Measurements from ENCODE around the gene WNT9B. TPM values are rescaled to one million over a fixed set of nuclear protein-coding genes. Genes with fewer than 3 reads are reported as not detected.

WNT9B gene
- total RNA-seq, 1 donor from 2014 or later: not detected

DNA sequence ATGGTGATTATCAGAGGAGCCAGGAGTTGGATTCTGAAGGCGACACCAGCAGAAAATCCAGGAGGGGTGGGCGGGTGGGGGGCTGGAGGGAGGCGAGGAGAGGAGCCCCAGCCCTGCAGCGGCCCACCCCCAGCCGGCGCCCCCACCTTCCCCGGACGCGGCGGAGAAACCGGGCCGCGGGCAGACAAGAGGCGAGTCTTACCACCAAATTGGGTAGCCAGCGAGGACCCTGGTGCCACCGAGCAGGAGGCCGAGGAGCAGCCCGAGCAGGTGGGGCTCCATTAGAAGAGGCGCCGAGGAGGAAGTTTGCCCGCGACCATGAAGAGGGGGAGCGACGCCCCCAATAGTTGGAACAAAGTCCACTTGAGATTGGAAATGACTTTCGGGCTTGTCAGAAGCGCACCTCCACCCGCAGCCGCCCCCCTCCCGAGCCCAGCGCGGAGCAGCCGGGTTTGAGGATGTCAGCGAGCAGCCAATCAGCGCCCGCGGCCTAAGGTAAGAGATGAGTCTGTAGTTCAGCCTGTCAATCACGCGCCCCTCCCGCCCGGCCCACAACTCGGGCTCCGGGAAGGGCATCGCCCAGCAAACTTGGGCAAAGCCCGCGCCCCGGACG, 33.0 kb upstream of the WNT9B start, which contains the start of gene WNT3:
TSS of gene WNT3 (minus strand) at position 377 of the 613 bp plus-strand sequence. CDS start at position 282, 95 bp downstream.
- peak; percentile 83 for DNase-seq
- peaks cover 8% of the 10 kb centered on the region for H3K4me1 Mint-ChIP-seq
- no peak within 1 kb of the TSS for H3K27ac Mint-ChIP-seq
- H3K9me3 Mint-ChIP-seq: no peaks in the 10 kb centered on the region
- peak within 1 kb of the TSS; percentile 75 for H3K4me3 Mint-ChIP-seq
- no peaks in the 10 kb centered on the region for H3K36me3 Mint-ChIP-seq (ENCODE audit: low read depth)
- peaks cover 75% of the 10 kb centered on the region for H3K27me3 Mint-ChIP-seq
- intact Hi-C loops (cut with micrococcal nuclease): no loop called here

DNA sequence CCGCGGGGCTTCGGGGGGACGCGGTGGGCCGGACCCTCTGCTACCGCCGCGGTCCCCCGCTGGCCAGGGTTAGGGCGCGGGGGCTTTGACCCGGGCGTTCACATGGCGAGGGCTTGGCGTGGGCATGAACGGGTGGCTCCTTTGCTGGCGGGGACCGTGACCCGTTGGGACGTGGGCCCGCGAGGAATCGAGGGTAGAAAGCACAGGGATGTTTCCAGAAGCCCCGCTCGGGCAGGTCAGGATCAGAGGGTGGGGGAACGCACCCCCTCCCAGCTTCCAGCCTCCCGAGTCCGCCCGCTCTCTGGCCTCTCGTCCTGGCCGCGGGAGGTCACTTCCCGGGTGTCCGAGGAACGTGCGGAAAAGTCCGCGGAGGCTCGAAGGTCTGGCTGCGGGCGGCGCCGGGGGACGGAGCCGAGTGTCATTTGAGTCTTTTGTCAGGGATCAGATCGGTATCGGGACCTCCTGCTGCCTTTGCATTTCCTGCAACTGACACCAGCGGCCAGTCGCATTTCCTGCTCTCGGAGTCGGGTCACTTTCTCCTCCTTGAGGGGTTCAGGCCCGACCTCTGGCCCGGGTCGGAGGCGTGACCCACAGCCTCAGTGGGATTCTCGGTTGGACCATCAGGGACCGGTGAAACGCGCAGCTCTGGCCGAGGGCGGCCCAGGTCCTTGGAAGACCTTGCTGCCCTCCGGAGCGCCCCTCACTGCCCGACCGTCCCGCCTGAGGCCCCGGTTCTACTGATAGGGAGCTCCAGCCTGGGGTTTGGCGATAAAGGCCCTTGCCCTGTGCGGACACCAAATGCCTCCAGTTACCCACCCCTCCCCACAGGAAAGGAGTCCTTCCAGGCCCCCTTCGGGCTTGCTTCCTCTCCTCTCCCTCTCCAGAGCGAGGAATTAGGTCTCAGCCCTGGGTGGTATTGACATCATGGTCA, 32.2 kb upstream of the WNT9B start:
- Mint-ChIP-seq H3K4me3 (peak overlapping the region; percentile 67), H3K27me3 (peaks cover 72% of the 10 kb centered on the region), H3K9me3 (no peaks in the 10 kb centered on the region), H3K36me3 (ENCODE audit: low read depth) (no peaks in the 10 kb centered on the region), H3K27ac (no peak overlapping the region), H3K4me1 (peaks cover 8% of the 10 kb centered on the region)
- DNase-seq: peak; percentile 73
- intact Hi-C loops (cut with micrococcal nuclease): no loop called here

DNA sequence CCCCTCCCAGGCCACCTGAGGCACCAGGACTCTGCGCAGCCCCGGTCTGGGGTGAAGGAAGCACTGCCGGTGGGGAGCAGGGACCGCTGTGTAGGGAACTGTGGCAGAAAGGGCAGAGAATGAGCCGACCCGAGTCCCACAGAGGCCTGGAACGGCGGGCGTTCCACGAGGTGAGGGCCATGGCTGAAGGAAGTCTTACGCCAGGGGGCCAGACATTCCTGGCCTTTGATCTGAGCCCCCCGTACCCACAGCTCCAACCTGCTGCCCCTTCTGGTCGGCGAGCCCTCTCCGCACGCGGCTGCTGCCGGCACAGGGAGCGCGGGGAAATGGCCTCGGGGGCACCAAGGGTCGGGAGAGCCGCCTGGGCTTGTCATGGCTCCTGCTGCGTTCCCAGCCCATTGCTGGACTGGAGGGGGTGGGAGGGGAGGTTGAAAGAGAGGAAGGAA, 31.5 kb upstream of the WNT9B start:
- Mint-ChIP-seq H3K4me1 (peaks cover 8% of the 10 kb centered on the region), H3K4me3 (peak overlapping the region; percentile 5), H3K27me3 (peaks cover 74% of the 10 kb centered on the region), H3K9me3 (no peaks in the 10 kb centered on the region), H3K27ac (no peak overlapping the region), H3K36me3 (ENCODE audit: low read depth) (no peaks in the 10 kb centered on the region)
- no peak for DNase-seq
- intact Hi-C loops (cut with micrococcal nuclease): no loop called here

DNA sequence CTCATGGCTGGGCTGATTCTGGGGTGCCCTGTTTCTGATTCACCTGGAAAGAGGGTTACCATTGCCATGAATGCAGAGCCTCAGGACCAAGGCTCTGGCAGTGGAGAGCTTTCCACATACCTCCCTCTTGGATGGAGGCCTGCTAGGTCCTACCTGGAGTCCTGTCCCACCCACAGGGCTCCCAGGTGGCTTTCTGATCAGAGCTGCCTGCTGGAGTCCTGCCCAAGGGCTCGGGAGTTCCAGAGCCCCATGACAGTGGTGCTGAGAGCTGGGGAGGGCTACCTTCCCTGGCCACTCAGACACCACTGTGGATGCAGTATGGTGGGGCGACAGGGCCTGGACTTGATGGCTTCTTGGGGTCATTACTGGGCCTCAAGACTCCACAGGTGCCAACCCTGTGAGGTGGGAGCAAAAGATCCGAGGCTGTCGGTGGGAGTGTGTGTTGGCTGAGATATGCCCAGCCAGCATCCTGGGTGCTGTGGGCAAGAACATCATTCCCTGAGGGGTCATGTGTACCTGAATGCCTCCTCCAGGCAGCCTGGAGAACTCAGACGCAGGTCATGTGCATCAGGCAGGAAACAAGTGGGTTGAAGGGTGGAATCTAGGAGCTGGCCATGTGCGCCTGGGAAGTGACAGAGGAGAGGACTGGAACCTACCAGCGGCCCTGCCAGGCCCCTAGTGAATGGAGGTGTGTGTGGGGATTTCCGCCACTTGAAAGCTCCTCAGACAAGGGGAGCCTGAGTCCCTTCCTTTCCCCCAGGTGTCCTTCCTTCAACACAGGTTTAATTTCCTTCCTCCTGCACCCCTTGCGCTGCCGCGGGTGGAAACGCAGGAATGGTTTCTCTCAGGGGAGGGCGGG, 30.6 kb upstream of the WNT9B start:
- no peak overlapping the region for H3K4me3 Mint-ChIP-seq
- peaks cover 8% of the 10 kb centered on the region for H3K4me1 Mint-ChIP-seq
- H3K27ac Mint-ChIP-seq: no peak overlapping the region
- H3K36me3 Mint-ChIP-seq (ENCODE audit: low read depth): no peaks in the 10 kb centered on the region
- intact Hi-C loops (cut with micrococcal nuclease): no loop called here
- DNase-seq: no peak
- no peaks in the 10 kb centered on the region for H3K9me3 Mint-ChIP-seq
- H3K27me3 Mint-ChIP-seq: peaks cover 67% of the 10 kb centered on the region

DNA sequence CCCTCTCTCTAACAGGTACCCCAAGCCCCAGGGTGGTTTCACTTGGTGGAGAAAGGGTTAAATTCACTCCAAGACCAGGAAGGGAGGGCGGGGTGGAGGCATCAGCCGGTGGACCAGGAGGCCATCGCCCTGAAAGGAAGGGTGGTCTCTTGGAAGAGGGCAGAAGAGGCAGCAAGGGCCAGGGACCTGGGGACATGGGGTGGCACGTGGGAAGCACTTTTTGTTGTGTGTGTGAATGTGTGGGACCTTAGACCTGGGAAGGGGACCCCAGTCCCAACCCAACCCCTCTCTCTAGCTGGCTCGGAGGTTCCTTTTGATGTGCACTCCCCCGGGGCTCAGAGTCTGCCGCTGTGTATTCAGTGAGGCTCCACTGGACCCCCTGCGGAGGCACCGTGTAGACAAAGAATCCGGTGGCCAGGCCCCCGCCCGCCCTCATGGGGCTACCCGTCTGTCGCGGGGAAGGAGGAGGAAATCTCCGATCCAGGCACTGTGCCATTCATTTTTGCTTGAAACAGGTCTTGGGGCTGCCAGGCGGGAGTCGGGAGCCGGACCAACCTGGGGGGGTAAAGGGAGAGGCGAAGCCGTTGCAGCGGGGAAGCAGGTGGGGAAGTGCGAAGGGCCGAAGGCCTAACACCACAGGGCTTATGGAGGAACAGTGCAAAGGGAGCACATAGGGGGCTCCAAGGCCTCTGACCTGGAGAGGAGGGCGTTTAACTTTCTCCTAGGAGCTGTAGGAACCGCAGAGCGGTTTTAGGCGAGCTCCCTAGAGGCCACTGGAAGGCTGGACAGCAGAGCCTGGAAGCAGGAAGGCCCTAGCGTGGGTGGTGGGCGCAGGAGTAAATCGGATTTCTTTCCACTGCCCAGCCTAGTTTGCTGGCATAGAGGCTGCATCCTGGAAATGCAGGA, 29.6 kb upstream of the WNT9B start:
- Mint-ChIP-seq H3K27ac (no peak overlapping the region), H3K4me1 (peaks cover 8% of the 10 kb centered on the region), H3K4me3 (no peak overlapping the region), H3K36me3 (ENCODE audit: low read depth) (no peaks in the 10 kb centered on the region), H3K27me3 (peaks cover 59% of the 10 kb centered on the region), H3K9me3 (no peaks in the 10 kb centered on the region)
- no peak for DNase-seq
- intact Hi-C loops (cut with micrococcal nuclease): no loop called here

DNA sequence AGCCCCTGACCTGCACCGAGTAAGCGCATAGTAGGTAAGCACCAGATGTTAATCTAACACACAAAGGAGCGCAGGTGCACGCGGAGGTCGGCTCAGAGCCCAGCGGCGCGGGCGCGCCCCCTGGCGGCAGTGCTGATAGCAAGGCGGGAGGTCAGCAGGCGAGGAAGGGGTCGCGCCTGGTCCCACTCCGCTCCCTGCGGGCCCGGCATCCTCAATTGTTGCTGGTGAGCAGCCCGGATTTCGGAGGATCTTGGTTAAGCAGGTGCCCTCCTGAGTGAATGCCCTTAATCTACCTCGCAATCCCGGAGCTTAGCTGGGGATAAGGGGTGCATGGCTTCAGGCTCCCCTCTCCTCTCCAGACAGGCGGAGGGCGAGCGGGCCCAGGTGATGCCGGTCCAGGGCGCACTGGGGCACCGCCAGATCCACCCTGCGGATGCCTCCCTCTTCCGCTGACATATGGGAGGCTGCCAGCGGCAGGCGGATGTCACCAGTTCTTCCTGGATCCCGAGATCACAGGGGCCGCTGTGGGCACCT, 28.9 kb upstream of the WNT9B start:
- peaks cover 57% of the 10 kb centered on the region for H3K27me3 Mint-ChIP-seq
- H3K36me3 Mint-ChIP-seq (ENCODE audit: low read depth): no peaks in the 10 kb centered on the region
- H3K9me3 Mint-ChIP-seq: no peaks in the 10 kb centered on the region
- peaks cover 5% of the 10 kb centered on the region for H3K4me1 Mint-ChIP-seq
- no peak overlapping the region for H3K27ac Mint-ChIP-seq
- peak; percentile 83 for DNase-seq
- no peak overlapping the region for H3K4me3 Mint-ChIP-seq
- intact Hi-C loops (cut with micrococcal nuclease): no loop called here

DNA sequence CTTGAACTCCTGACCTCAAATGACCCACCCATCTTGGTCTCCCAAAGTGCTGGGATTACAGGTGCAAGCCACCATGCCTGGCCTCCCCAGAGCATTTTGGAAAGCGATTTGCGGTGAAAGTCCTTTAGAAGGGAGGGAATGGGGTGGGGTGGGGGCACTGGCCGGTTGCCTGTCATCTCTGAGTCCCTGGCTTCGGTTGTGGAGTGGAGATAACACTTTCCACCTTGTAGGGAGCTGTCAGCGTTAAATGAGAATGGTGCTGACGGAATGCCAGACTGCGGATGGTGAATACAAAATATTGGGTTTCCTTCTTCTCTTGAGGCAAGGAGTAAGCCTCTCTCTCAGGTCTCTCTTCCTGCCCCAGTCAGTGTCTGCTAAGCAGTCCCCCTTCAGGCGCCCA, 27.7 kb upstream of the WNT9B start:
- H3K4me1 Mint-ChIP-seq: no peaks in the 10 kb centered on the region
- H3K27ac Mint-ChIP-seq: no peak overlapping the region
- H3K36me3 Mint-ChIP-seq (ENCODE audit: low read depth): no peaks in the 10 kb centered on the region
- no peaks in the 10 kb centered on the region for H3K9me3 Mint-ChIP-seq
- H3K27me3 Mint-ChIP-seq: peaks cover 50% of the 10 kb centered on the region
- intact Hi-C loops (cut with micrococcal nuclease): no loop called here
- DNase-seq: no peak
- no peak overlapping the region for H3K4me3 Mint-ChIP-seq

DNA sequence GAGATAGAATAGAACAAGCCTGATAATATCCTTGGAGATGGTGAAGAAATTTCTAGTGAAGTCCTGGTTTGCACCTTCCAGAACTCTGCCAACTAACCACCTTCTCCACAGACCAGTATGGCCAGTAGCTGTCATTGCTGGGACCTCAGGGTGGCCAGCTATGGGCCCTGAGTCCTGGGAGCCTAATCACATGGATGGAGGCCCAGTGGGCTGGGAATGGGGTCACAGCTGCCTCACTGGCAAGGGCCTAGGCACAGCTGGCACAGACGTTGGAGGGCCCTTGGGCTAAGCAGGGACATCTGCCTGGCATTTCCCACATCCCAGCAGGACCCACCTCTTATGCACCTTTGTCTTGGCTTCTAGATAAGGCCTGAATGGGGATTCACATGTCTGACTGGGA, 25.3 kb upstream of the WNT9B start:
- Mint-ChIP-seq H3K9me3 (no peaks in the 10 kb centered on the region), H3K4me1 (no peaks in the 10 kb centered on the region), H3K27me3 (peaks cover 37% of the 10 kb centered on the region), H3K36me3 (ENCODE audit: low read depth) (no peaks in the 10 kb centered on the region), H3K4me3 (no peak overlapping the region), H3K27ac (no peak overlapping the region)
- no peak for DNase-seq
- intact Hi-C loops (cut with micrococcal nuclease): no loop called here

DNA sequence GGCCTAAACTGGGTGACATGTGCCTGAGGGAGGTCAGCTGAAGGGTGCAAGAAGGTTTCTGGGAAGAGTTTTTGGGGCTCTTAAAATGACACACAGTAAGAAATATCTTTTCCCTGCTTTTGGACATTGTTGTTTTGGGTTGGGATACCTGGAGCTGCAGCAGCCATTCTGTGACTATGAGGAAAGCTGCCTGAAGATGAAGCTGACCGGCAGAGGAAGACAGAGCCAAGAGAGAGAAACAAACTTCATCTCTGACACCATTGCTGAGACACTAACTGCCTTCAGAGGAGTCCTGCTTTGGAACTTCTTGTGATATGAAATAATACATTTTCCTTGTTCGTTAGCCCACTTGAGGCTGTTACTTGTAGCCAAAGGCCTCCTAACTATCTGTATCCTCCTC, 24.1 kb upstream of the WNT9B start:
- intact Hi-C loops (cut with micrococcal nuclease): no loop called here
- H3K4me1 Mint-ChIP-seq: no peaks in the 10 kb centered on the region
- H3K27ac Mint-ChIP-seq: no peak overlapping the region
- no peaks in the 10 kb centered on the region for H3K9me3 Mint-ChIP-seq
- DNase-seq: no peak
- peaks cover 28% of the 10 kb centered on the region for H3K27me3 Mint-ChIP-seq
- H3K36me3 Mint-ChIP-seq (ENCODE audit: low read depth): no peaks in the 10 kb centered on the region
- H3K4me3 Mint-ChIP-seq: no peak overlapping the region

DNA sequence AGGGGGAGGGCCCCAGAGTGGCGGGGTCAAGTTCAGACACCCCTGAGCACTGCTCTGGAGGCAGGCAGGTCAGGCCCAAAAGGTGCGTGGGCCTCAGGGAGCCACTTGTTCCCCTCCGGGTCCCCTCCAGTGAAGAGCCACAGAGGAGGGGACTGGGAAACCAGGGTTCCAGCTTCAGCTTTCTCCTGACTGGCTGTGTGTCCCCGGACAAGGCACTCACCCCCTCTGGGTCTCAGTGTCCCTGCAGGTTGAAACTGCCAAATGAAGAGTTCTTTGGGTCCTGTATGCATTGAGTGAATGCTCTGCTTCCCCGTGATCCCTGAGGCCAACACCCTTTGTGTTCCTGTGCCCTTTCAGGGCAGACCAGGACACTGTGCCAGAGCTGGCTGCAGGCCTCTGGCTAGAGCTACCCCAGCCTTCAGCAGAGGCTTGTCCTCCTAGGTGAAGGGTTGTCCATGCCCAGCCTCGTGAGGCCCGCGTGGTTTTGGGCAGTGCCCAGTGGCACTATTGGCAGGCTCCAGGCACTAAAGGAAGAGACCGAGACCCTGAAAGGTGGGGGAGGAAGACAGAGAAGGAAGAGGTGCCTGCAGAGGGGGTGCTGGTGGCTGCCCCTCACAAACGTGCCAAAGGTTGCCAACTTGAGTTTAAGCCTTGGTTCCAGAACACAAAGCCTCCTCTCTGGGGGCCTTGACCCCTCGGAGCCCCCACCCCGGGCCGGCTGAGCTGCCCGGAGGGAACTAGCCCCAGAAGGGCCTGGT, 19.6 kb upstream of the WNT9B start:
- no peak for DNase-seq
- Mint-ChIP-seq H3K27me3 (peaks cover 21% of the 10 kb centered on the region), H3K9me3 (no peaks in the 10 kb centered on the region), H3K4me1 (peaks cover 3% of the 10 kb centered on the region), H3K27ac (no peak overlapping the region), H3K36me3 (ENCODE audit: low read depth) (no peaks in the 10 kb centered on the region), H3K4me3 (no peak overlapping the region)
- intact Hi-C loops (cut with micrococcal nuclease): loop anchor here (10.0 kb wide), 1 partner anchor 67 kb away; no protein-coding TSS in a partner anchor

DNA sequence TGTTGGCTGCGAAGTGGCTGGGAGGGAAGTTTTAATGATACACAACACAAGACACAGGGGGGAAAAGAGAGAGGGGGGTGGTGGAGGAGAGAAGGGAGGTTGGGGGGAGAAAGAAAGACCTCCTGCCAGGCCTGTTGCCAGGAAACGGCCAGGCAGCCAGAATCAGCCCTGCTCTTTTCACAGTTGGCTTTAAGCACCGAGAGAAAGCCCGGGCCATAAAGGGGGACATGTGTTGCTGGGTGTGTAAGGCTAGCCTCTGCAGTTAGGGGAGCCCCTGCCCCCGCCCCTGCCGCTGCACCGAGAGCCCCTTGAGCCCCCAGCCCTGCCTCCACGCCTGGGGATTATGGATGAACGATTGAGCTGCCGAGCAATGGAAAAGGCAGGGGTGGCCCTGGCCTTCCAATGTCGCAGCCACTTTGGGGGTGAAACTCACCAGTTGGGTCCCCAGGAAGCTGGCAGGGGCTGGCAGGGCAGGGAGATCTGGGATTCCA, 19.0 kb upstream of the WNT9B start:
- H3K36me3 Mint-ChIP-seq (ENCODE audit: low read depth): no peaks in the 10 kb centered on the region
- H3K4me3 Mint-ChIP-seq: no peak overlapping the region
- H3K9me3 Mint-ChIP-seq: no peaks in the 10 kb centered on the region
- H3K27me3 Mint-ChIP-seq: peaks cover 16% of the 10 kb centered on the region
- DNase-seq: no peak
- intact Hi-C loops (cut with micrococcal nuclease): loop anchor here (10.0 kb wide), 1 partner anchor 68 kb away; no protein-coding TSS in a partner anchor
- no peak overlapping the region for H3K27ac Mint-ChIP-seq
- peaks cover 3% of the 10 kb centered on the region for H3K4me1 Mint-ChIP-seq

All from activated CD4-positive, alpha-beta T cell treated with anti-CD3 and anti-CD28 coated beads, Interleukin-2, amount 10 ng/mL, durations not matched to agents 24 days and 14 days (primary cell).